A549 (cell line): ENCODE measurements around the gene PMP22.

Source experiments
- HMGXB4 ChIP-seq: fragments of 250-450 bp; sonication (Bioruptor Pico); IDR thresholded peaks from 2 replicates; pipeline ENCODE4 v1.5.0; 2021; ENCODE audit warnings: mild to moderate bottlenecking, moderate library complexity, borderline replicate concordance
- POLR2A ChIP-seq: IDR thresholded peaks from 2 replicates; pipeline ENCODE4 v1.6.1; 2012; ENCODE audit warnings: mild to moderate bottlenecking, low read length
- RCOR1 ChIP-seq: fragments of 150-350 bp; IDR thresholded peaks from 2 replicates; pipeline ENCODE4 v1.6.1; 2014; ENCODE audit warnings: antibody characterized with exemption, low read length, low read depth
- TF ChIP-seq, protein P1 (sequence below): fragments of >200 bp; sonication (Bioruptor Twin); formaldehyde crosslinking; IDR thresholded peaks from 3 replicates; pipeline ENCODE4 v1.5.1; 2016

DNA sequence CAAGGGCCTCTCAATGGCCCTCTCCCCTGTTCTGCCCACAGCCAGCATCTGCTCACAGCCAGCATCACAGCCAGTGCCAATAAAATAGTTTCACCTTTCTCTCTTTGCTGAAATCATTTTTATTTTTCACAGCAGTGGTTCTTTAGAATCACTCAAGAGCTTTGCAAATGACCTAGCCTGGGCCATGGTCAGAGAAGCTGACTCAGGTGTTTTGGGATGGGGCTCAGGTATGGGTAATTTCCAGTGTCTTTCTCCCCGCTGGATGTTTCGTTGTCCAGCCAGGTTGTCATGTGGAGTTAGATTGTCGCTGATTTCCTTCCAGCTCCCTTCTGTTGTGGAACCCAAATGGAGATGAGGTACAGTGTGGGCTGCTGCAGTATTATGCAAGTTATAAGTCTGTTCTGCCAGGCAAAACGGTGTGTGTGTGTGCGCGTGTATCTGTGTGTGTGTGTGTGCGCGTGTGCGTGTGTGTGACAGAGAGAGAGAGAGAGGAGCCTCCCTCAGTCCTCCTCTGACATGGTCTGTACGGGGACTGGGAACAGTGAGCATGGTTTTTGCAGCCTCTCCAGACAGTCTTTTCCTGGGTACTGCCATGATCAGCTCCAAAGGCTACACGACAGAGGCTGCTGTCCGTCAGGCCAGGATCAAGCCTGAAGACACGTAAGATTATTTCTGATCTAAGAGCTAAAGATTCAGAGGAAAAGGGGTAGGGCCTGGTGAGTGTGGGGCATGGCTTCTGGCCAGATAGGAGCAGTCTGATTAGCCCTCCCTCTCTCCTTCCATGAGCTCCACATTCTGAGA lies 1.4 kb upstream of the PMP22 start:
- TF ChIP-seq, protein P1, sequence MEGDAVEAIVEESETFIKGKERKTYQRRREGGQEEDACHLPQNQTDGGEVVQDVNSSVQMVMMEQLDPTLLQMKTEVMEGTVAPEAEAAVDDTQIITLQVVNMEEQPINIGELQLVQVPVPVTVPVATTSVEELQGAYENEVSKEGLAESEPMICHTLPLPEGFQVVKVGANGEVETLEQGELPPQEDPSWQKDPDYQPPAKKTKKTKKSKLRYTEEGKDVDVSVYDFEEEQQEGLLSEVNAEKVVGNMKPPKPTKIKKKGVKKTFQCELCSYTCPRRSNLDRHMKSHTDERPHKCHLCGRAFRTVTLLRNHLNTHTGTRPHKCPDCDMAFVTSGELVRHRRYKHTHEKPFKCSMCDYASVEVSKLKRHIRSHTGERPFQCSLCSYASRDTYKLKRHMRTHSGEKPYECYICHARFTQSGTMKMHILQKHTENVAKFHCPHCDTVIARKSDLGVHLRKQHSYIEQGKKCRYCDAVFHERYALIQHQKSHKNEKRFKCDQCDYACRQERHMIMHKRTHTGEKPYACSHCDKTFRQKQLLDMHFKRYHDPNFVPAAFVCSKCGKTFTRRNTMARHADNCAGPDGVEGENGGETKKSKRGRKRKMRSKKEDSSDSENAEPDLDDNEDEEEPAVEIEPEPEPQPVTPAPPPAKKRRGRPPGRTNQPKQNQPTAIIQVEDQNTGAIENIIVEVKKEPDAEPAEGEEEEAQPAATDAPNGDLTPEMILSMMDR = no peak
- TF ChIP-seq HMGXB4 (CRISPR knock-in tag) (no peak), POLR2A (no peak), RCOR1 (no peak)
